B cell (primary cell): ENCODE data around the gene CLIP1.

Source experiments
- EZH2 ChIP-seq: IDR thresholded peaks from 2 replicates; pipeline ENCODE4 v1.6.1; 2012; ENCODE audit warnings: borderline replicate concordance, low read depth, mild to moderate bottlenecking, moderate library complexity, low read length; ENCODE audit not compliant: insufficient read depth, poor library complexity, severe bottlenecking
- TF ChIP-seq, protein P1 (sequence below): fragments of 200-600 bp; IDR thresholded peaks from one replicate; pipeline ENCODE4 v1.8.0; 2022; ENCODE audit warnings: antibody characterized with exemption, mild to moderate bottlenecking

DNA sequence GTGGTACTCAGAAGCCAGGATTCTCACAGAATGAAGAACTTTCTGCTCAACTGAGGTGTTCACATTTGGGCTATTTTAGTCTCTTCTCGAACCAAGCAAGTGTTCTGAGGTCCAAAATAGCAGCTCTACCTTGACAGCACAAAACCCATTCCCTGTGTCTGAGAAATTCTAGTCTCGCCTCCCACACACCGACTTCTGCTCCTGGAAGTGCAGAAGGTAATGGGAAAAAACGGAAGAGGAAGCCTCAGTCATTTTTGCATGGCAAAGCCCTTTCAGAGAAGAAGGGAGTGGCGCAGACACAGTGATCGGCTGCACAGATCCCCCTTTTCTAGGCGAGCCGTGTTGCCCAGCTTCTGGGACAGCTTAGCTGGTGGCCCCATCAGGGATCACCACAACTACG lies 125.0 kb downstream of the CLIP1 start:
- TF ChIP-seq, protein P1, sequence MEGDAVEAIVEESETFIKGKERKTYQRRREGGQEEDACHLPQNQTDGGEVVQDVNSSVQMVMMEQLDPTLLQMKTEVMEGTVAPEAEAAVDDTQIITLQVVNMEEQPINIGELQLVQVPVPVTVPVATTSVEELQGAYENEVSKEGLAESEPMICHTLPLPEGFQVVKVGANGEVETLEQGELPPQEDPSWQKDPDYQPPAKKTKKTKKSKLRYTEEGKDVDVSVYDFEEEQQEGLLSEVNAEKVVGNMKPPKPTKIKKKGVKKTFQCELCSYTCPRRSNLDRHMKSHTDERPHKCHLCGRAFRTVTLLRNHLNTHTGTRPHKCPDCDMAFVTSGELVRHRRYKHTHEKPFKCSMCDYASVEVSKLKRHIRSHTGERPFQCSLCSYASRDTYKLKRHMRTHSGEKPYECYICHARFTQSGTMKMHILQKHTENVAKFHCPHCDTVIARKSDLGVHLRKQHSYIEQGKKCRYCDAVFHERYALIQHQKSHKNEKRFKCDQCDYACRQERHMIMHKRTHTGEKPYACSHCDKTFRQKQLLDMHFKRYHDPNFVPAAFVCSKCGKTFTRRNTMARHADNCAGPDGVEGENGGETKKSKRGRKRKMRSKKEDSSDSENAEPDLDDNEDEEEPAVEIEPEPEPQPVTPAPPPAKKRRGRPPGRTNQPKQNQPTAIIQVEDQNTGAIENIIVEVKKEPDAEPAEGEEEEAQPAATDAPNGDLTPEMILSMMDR, result no peak
- TF ChIP-seq EZH2, result no peak
